Skeletal muscle satellite cell (primary cell): ENCODE data around the gene COLEC12.
A peak's percentile ranks its signal among the peaks of the same experiment; 100 is the strongest.
"Not testable (repeated sequence)": the region's sequence is repeated elsewhere in the genome, so short reads cannot be mapped to it uniquely, and the experiment has no call there.

ENCODE experiments used
- H3K27me3 ChIP-seq: 2 replicates; pipeline ENCODE4 v1.7.0; 2013; ENCODE audit warnings: low read length; ENCODE audit not compliant: control insufficient read depth, insufficient read depth
- H3K36me3 ChIP-seq: 2 replicates; pipeline ENCODE4 v1.7.0; 2013; ENCODE audit warnings: mild to moderate bottlenecking, control low read depth, low read length; ENCODE audit not compliant: insufficient read depth
- H3K4me1 ChIP-seq: 2 replicates; pipeline ENCODE4 v1.7.0; 2013; ENCODE audit warnings: low read length; ENCODE audit not compliant: control insufficient read depth, insufficient read depth
- H3K4me2 ChIP-seq: 2 replicates; pipeline ENCODE4 v1.7.0; 2013; ENCODE audit warnings: mild to moderate bottlenecking, low read length
- H3K4me3 ChIP-seq: 2 replicates; pipeline ENCODE4 v1.7.0; 2013; ENCODE audit warnings: low read length
- H3K9ac ChIP-seq: 2 replicates; pipeline ENCODE4 v1.7.0; 2013; ENCODE audit warnings: mild to moderate bottlenecking, low read depth, low read length, moderate library complexity
- H3K9me3 ChIP-seq: replicated peaks from 2 replicates; pipeline ENCODE4 v1.7.0; 2013; ENCODE audit warnings: mild to moderate bottlenecking, control low read depth, low read length

Gene COLEC12

GRCh38 chr18:415617-416612, 84.6 kb downstream of the COLEC12 start:
- H3K4me2 ChIP-seq, result peak overlapping the region; percentile 49
- H3K9me3 ChIP-seq, result no peaks in the 10 kb centered on the region
- H3K4me3 ChIP-seq, result peak overlapping the region; percentile 17
- H3K4me1 ChIP-seq, result peaks cover 17% of the 10 kb centered on the region
- peak overlapping the region; percentile 43 for H3K9ac ChIP-seq
- H3K27me3 ChIP-seq, result no peaks in the 10 kb centered on the region
- no peaks in the 10 kb centered on the region for H3K36me3 ChIP-seq

GRCh38 chr18:415047-415446, 85.5 kb downstream of the COLEC12 start:
- Histone ChIP-seq H3K9ac (no peak overlapping the region), H3K4me2 (no peak overlapping the region), H3K27me3 (no peaks in the 10 kb centered on the region), H3K36me3 (no peaks in the 10 kb centered on the region), H3K9me3 (no peaks in the 10 kb centered on the region), H3K4me1 (peaks cover 17% of the 10 kb centered on the region), H3K4me3 (no peak overlapping the region)

- no peak overlapping the region for H3K4me3 ChIP-seq
- H3K36me3 ChIP-seq, result no peaks in the 10 kb centered on the region
- H3K9me3 ChIP-seq, result no peaks in the 10 kb centered on the region
- H3K4me1 ChIP-seq, result peaks cover 17% of the 10 kb centered on the region
- H3K9ac ChIP-seq, result no peak overlapping the region
- H3K27me3 ChIP-seq, result no peaks in the 10 kb centered on the region
- H3K4me2 ChIP-seq, result no peak overlapping the region
These were observed 87.3 kb downstream of the COLEC12 start for GRCh38 chr18:413233-413632.

GRCh38 chr18:410047-410455, 90.5 kb downstream of the COLEC12 start:
- H3K36me3 ChIP-seq, result no peaks in the 10 kb centered on the region
- no peaks in the 10 kb centered on the region for H3K9me3 ChIP-seq
- no peak overlapping the region for H3K4me2 ChIP-seq
- no peaks in the 10 kb centered on the region for H3K27me3 ChIP-seq
- H3K4me3 ChIP-seq, result no peak overlapping the region
- peaks cover 1% of the 10 kb centered on the region for H3K4me1 ChIP-seq
- no peak overlapping the region for H3K9ac ChIP-seq

- H3K4me1 ChIP-seq, result no peaks in the 10 kb centered on the region
- H3K4me3 ChIP-seq, result no peak overlapping the region
- no peaks in the 10 kb centered on the region for H3K9me3 ChIP-seq
- no peak overlapping the region for H3K9ac ChIP-seq
- no peak overlapping the region for H3K4me2 ChIP-seq
- no peaks in the 10 kb centered on the region for H3K36me3 ChIP-seq
- H3K27me3 ChIP-seq, result no peaks in the 10 kb centered on the region
These were observed 92.1 kb downstream of the COLEC12 start for GRCh38 chr18:408367-408766.

- H3K9me3 ChIP-seq, result no peaks in the 10 kb centered on the region
- no peaks in the 10 kb centered on the region for H3K36me3 ChIP-seq
- H3K4me1 ChIP-seq, result no peaks in the 10 kb centered on the region
- no peak overlapping the region for H3K4me3 ChIP-seq
- H3K9ac ChIP-seq, result no peak overlapping the region
- no peak overlapping the region for H3K4me2 ChIP-seq
- no peaks in the 10 kb centered on the region for H3K27me3 ChIP-seq
These were observed 92.8 kb downstream of the COLEC12 start for GRCh38 chr18:407626-408224.

- Histone ChIP-seq H3K36me3 (no peaks in the 10 kb centered on the region), H3K9ac (no peak overlapping the region), H3K4me3 (no peak overlapping the region), H3K4me2 (no peak overlapping the region), H3K27me3 (no peaks in the 10 kb centered on the region), H3K9me3 (no peaks in the 10 kb centered on the region), H3K4me1 (no peaks in the 10 kb centered on the region)
These were observed 93.3 kb downstream of the COLEC12 start for GRCh38 chr18:407191-407590.

- H3K9me3 ChIP-seq, result no peaks in the 10 kb centered on the region
- no peaks in the 10 kb centered on the region for H3K27me3 ChIP-seq
- no peak overlapping the region for H3K4me3 ChIP-seq
- no peaks in the 10 kb centered on the region for H3K36me3 ChIP-seq
- H3K9ac ChIP-seq, result no peak overlapping the region
- no peaks in the 10 kb centered on the region for H3K4me1 ChIP-seq
- H3K4me2 ChIP-seq, result no peak overlapping the region
These were observed 93.8 kb downstream of the COLEC12 start for GRCh38 chr18:406677-407076.

- H3K9me3 ChIP-seq, H3K4me1 ChIP-seq, H3K4me3 ChIP-seq, H3K36me3 ChIP-seq, H3K27me3 ChIP-seq, H3K9ac ChIP-seq, H3K4me2 ChIP-seq: not testable (repeated sequence)
These were observed 95.5 kb downstream of the COLEC12 start for GRCh38 chr18:405006-405405.

- Histone ChIP-seq H3K4me3 (no peak overlapping the region), H3K9me3 (no peaks in the 10 kb centered on the region), H3K9ac (no peak overlapping the region), H3K27me3 (peaks cover 5% of the 10 kb centered on the region), H3K4me1 (no peaks in the 10 kb centered on the region), H3K4me2 (no peak overlapping the region), H3K36me3 (no peaks in the 10 kb centered on the region)
These were observed 96.4 kb downstream of the COLEC12 start for GRCh38 chr18:404061-404636.

GRCh38 chr18:402129-402528, 98.4 kb downstream of the COLEC12 start:
- Histone ChIP-seq H3K4me3 (no peak overlapping the region), H3K9me3 (no peaks in the 10 kb centered on the region), H3K9ac (no peak overlapping the region), H3K36me3 (no peaks in the 10 kb centered on the region), H3K4me1 (no peaks in the 10 kb centered on the region), H3K27me3 (peaks cover 17% of the 10 kb centered on the region), H3K4me2 (no peak overlapping the region)
